Neural cell (in vitro differentiated cells): Measurements from ENCODE around the gene FUBP3. TPM values are rescaled to one million over a fixed set of nuclear protein-coding genes. Genes with fewer than 3 reads are reported as not detected.

Source experiments
- H2AFZ ChIP-seq: fragments of 200-600, 300-800 bp; sonication (generic), shearing (Covaris generic); 2 replicates; pipeline ENCODE4 v1.6.0; 2014; ENCODE audit warnings: low read depth, mild to moderate bottlenecking, antibody characterized with exemption, low read length, moderate library complexity
- H3F3A ChIP-seq: fragments of 200-600 bp; shearing (Covaris generic); 2 replicates; pipeline ENCODE4 v1.6.1; 2016; ENCODE audit warnings: mild to moderate bottlenecking, moderate library complexity, mixed read lengths, antibody characterized with exemption, low read length; ENCODE audit not compliant: insufficient read depth, poor library complexity, severe bottlenecking
- H3K27ac ChIP-seq: fragments of 200-600, 300-800 bp; sonication (generic), shearing (Covaris generic); 2 replicates; pipeline ENCODE4 v1.5.1; 2014; ENCODE audit warnings: mild to moderate bottlenecking, low read length, moderate library complexity
- H3K27me3 ChIP-seq: fragments of 300-800, 200-600 bp; sonication (generic), shearing (Covaris generic); 2 replicates; pipeline ENCODE4 v1.6.0; 2014; ENCODE audit warnings: mild to moderate bottlenecking, low read depth, low read length, moderate library complexity; ENCODE audit not compliant: insufficient read depth
- H3K36me3 ChIP-seq: fragments of 300-800, 200-600 bp; sonication (generic), shearing (Covaris generic); 2 replicates; pipeline ENCODE4 v1.5.1; 2014; ENCODE audit warnings: mild to moderate bottlenecking, antibody characterized with exemption, low read length, moderate library complexity; ENCODE audit not compliant: insufficient read depth
- H3K4me2 ChIP-seq: fragments of 300-800, 200-600 bp; sonication (generic), shearing (Covaris generic); 2 replicates; pipeline ENCODE4 v1.6.0; 2014; ENCODE audit warnings: mild to moderate bottlenecking, low read length
- H3K4me3 ChIP-seq: fragments of 300-800, 200-600 bp; sonication (generic), shearing (Covaris generic); 2 replicates; pipeline ENCODE4 v1.5.1; 2014; ENCODE audit warnings: mild to moderate bottlenecking, low read length, moderate library complexity
- H3K79me2 ChIP-seq: fragments of 200-600 bp; shearing (Covaris generic); replicated peaks from 2 replicates; pipeline ENCODE4 v1.6.0; 2014; ENCODE audit warnings: mild to moderate bottlenecking, low read length, moderate library complexity; ENCODE audit not compliant: insufficient read depth
- H3K9ac ChIP-seq: fragments of 300-800, 200-600 bp; sonication (generic), shearing (Covaris generic); 2 replicates; pipeline ENCODE4 v1.6.1; 2016; ENCODE audit warnings: mild to moderate bottlenecking, low read length, mixed read lengths
- H3K9me2 ChIP-seq: fragments of 200-600 bp; shearing (Covaris generic); 2 replicates; pipeline ENCODE4 v1.6.1; 2016; ENCODE audit warnings: mild to moderate bottlenecking, low read length, mixed read lengths; ENCODE audit not compliant: insufficient read depth
- H3K9me3 ChIP-seq: fragments of 200-600, 300-800 bp; sonication (generic), shearing (Covaris generic); 2 replicates; pipeline ENCODE4 v1.6.1; 2016; ENCODE audit warnings: mild to moderate bottlenecking, mixed run types, low read length, moderate library complexity, mixed read lengths
- H4K20me1 ChIP-seq: fragments of 200-600 bp; shearing (Covaris generic); 2 replicates; pipeline ENCODE4 v1.6.1; 2016; ENCODE audit warnings: mild to moderate bottlenecking, mixed run types; ENCODE audit not compliant: insufficient read depth
- EP300 ChIP-seq: fragments of 450-650 bp; conservative IDR thresholded peaks from 2 replicates; pipeline ENCODE4 v1.6.1; 2014; ENCODE audit warnings: antibody characterized with exemption, mild to moderate bottlenecking, moderate library complexity; ENCODE audit not compliant: poor library complexity, severe bottlenecking
- EZH2 ChIP-seq: fragments of 200-600, 300-800 bp; shearing (Covaris generic), sonication (generic); IDR thresholded peaks from 2 replicates; pipeline ENCODE4 v1.6.1; 2014; ENCODE audit warnings: antibody characterized with exemption, low read length, borderline replicate concordance, mild to moderate bottlenecking; ENCODE audit not compliant: insufficient read depth, poor library complexity, severe bottlenecking
- MXI1 ChIP-seq: fragments of 450-650 bp; conservative IDR thresholded peaks from 2 replicates; pipeline ENCODE4 v1.6.1; 2014; ENCODE audit warnings: antibody characterized with exemption, mild to moderate bottlenecking; ENCODE audit not compliant: poor library complexity, severe bottlenecking
- POLR2AphosphoS5 ChIP-seq: IDR thresholded peaks from 2 replicates; pipeline ENCODE4 v1.6.1; 2012
- RAD21 ChIP-seq: fragments of 450-650 bp; conservative IDR thresholded peaks from 2 replicates; pipeline ENCODE4 v1.6.1; 2014; ENCODE audit warnings: antibody characterized with exemption, mild to moderate bottlenecking, moderate library complexity
- SMC3 ChIP-seq: fragments of 450-650 bp; conservative IDR thresholded peaks from 2 replicates; pipeline ENCODE4 v1.6.1; 2014; ENCODE audit warnings: antibody characterized with exemption, mild to moderate bottlenecking, moderate library complexity; ENCODE audit not compliant: poor library complexity
- TAF1 ChIP-seq: IDR thresholded peaks from 2 replicates; pipeline ENCODE4 v1.6.1; 2012; ENCODE audit warnings: low read depth
- polyA plus RNA-seq: library from polyadenylated mRNA; depleted of rRNA; stranded (reverse); fragments of >200 nt; gene quantifications from 2 replicates; pipeline ENCODE4 v1.2.3, GENCODE V29; 2014
- TF ChIP-seq, protein P1 (sequence below): fragments of 450-650 bp; IDR thresholded peaks from 2 replicates; pipeline ENCODE4 v1.5.1; 2014; ENCODE audit warnings: antibody characterized with exemption, mild to moderate bottlenecking, moderate library complexity; ENCODE audit not compliant: poor library complexity, severe bottlenecking
- TF ChIP-seq, protein P2 (sequence below): IDR thresholded peaks from 2 replicates; pipeline ENCODE4 v1.6.1; 2012; ENCODE audit warnings: borderline replicate concordance

The FUBP3 gene
- polyA plus RNA-seq, 1 donor from 2014 or later: 70.5 TPM

DNA sequence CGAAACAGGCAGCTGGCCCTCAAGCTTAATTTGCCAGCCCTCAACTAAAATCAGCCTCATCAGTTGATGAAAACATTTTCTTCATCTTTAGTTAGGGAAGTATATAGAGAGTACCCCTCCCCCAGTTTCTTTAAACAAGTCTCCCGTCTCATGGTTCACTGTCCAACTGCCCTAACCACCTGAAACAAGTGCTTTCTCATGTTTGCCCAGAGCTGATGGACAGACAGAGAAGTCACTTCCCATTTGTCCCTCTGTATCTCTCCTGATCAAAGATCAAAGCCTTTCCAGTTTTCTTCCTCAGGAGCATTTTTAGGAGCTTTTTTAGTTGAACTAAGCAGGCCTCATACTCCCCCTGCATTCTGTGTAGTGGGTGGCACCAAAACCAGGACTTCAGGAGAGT lies 21.7 kb downstream of the FUBP3 start:
- Histone ChIP-seq H3K4me3 (no peak overlapping the region), H3K9me2 (no peaks in the 10 kb centered on the region), H4K20me1 (no peaks in the 10 kb centered on the region), H3K36me3 (no peaks in the 10 kb centered on the region), H3K27me3 (no peaks in the 10 kb centered on the region), H3K9ac (no peak overlapping the region), H2AFZ (no peak overlapping the region), H3F3A (no peaks in the 10 kb centered on the region), H3K4me2 (no peak overlapping the region), H3K9me3 (no peaks in the 10 kb centered on the region), H3K79me2 (no peaks in the 10 kb centered on the region), H3K27ac (no peak overlapping the region)
- TF ChIP-seq TAF1: no peak
- TF ChIP-seq, protein P1, sequence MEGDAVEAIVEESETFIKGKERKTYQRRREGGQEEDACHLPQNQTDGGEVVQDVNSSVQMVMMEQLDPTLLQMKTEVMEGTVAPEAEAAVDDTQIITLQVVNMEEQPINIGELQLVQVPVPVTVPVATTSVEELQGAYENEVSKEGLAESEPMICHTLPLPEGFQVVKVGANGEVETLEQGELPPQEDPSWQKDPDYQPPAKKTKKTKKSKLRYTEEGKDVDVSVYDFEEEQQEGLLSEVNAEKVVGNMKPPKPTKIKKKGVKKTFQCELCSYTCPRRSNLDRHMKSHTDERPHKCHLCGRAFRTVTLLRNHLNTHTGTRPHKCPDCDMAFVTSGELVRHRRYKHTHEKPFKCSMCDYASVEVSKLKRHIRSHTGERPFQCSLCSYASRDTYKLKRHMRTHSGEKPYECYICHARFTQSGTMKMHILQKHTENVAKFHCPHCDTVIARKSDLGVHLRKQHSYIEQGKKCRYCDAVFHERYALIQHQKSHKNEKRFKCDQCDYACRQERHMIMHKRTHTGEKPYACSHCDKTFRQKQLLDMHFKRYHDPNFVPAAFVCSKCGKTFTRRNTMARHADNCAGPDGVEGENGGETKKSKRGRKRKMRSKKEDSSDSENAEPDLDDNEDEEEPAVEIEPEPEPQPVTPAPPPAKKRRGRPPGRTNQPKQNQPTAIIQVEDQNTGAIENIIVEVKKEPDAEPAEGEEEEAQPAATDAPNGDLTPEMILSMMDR: no peak
- TF ChIP-seq EP300: no peak
- TF ChIP-seq, protein P2, sequence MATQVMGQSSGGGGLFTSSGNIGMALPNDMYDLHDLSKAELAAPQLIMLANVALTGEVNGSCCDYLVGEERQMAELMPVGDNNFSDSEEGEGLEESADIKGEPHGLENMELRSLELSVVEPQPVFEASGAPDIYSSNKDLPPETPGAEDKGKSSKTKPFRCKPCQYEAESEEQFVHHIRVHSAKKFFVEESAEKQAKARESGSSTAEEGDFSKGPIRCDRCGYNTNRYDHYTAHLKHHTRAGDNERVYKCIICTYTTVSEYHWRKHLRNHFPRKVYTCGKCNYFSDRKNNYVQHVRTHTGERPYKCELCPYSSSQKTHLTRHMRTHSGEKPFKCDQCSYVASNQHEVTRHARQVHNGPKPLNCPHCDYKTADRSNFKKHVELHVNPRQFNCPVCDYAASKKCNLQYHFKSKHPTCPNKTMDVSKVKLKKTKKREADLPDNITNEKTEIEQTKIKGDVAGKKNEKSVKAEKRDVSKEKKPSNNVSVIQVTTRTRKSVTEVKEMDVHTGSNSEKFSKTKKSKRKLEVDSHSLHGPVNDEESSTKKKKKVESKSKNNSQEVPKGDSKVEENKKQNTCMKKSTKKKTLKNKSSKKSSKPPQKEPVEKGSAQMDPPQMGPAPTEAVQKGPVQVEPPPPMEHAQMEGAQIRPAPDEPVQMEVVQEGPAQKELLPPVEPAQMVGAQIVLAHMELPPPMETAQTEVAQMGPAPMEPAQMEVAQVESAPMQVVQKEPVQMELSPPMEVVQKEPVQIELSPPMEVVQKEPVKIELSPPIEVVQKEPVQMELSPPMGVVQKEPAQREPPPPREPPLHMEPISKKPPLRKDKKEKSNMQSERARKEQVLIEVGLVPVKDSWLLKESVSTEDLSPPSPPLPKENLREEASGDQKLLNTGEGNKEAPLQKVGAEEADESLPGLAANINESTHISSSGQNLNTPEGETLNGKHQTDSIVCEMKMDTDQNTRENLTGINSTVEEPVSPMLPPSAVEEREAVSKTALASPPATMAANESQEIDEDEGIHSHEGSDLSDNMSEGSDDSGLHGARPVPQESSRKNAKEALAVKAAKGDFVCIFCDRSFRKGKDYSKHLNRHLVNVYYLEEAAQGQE: no peak
- no peak for TF ChIP-seq EZH2
- no peak for TF ChIP-seq POLR2AphosphoS5
- TF ChIP-seq SMC3: no peak
- TF ChIP-seq MXI1: no peak
- TF ChIP-seq RAD21: no peak

DNA sequence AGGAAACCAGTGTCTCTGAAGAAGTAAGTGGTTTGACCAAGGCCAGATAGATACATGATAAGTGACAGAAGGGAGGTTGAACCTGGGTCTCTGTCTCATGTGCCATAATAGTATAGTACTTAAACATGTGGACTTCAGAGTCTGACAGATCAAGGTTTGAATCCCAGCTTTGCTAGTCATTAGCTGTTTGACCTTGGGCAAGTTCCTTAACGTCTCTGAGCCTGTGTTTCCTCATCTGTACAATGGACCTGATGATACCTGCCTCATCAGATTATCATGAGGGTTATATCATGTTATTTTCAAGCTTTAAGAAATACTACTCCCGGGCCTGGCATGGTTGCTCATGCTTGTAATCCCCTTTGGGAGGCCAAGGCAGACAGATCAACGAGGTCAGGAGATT lies 24.9 kb downstream of the FUBP3 start:
- H3F3A ChIP-seq: no peaks in the 10 kb centered on the region
- H4K20me1 ChIP-seq: no peaks in the 10 kb centered on the region
- H3K9me3 ChIP-seq: no peaks in the 10 kb centered on the region
- H2AFZ ChIP-seq: no peak overlapping the region
- no peaks in the 10 kb centered on the region for H3K36me3 ChIP-seq
- TF ChIP-seq RAD21 (no peak), EZH2 (no peak), POLR2AphosphoS5 (no peak), TAF1 (no peak), MXI1 (no peak), EP300 (no peak), SMC3 (no peak)
- TF ChIP-seq, protein P1: no peak
- TF ChIP-seq, protein P2: no peak
- H3K27ac ChIP-seq: no peak overlapping the region
- no peaks in the 10 kb centered on the region for H3K27me3 ChIP-seq
- no peak overlapping the region for H3K4me3 ChIP-seq
- no peaks in the 10 kb centered on the region for H3K9me2 ChIP-seq
- H3K9ac ChIP-seq: no peak overlapping the region
- no peaks in the 10 kb centered on the region for H3K79me2 ChIP-seq
- H3K4me2 ChIP-seq: no peak overlapping the region
